ENCODE results near the gene SNX27. TPM values are rescaled to one million over a fixed set of nuclear protein-coding genes. Genes with fewer than 3 reads are reported as not detected.

The SNX27 gene
- total RNA-seq, 1 experiment from 2014 or later, result 56.0 TPM

- DNase-seq (ENCODE audit: low spot score), result no peak
- no peak overlapping the region for H3K27ac Mint-ChIP-seq
- TF ChIP-seq ZNF423 (CRISPR knock-in tag; IDR thresholded peaks at IDR 0.05) (no peak), PRRX2 (CRISPR knock-in tag; IDR thresholded peaks at IDR 0.05) (no peak)
- TF ChIP-seq, protein P1, sequence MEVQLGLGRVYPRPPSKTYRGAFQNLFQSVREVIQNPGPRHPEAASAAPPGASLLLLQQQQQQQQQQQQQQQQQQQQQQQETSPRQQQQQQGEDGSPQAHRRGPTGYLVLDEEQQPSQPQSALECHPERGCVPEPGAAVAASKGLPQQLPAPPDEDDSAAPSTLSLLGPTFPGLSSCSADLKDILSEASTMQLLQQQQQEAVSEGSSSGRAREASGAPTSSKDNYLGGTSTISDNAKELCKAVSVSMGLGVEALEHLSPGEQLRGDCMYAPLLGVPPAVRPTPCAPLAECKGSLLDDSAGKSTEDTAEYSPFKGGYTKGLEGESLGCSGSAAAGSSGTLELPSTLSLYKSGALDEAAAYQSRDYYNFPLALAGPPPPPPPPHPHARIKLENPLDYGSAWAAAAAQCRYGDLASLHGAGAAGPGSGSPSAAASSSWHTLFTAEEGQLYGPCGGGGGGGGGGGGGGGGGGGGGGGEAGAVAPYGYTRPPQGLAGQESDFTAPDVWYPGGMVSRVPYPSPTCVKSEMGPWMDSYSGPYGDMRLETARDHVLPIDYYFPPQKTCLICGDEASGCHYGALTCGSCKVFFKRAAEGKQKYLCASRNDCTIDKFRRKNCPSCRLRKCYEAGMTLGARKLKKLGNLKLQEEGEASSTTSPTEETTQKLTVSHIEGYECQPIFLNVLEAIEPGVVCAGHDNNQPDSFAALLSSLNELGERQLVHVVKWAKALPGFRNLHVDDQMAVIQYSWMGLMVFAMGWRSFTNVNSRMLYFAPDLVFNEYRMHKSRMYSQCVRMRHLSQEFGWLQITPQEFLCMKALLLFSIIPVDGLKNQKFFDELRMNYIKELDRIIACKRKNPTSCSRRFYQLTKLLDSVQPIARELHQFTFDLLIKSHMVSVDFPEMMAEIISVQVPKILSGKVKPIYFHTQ (CRISPR knock-in tag; IDR thresholded peaks at IDR 0.05), result no peak
- ChIA-PET POLR2A (no interaction called here), CTCF (interaction anchor here (1.3 kb wide), 1 partner anchor 100 kb away, joined by 3 read pairs; no protein-coding TSS in a partner anchor)
- no peak overlapping the region for H3K4me3 Mint-ChIP-seq
- ATAC-seq, result no peak
- H3K4me1 Mint-ChIP-seq, result peaks cover 9% of the 10 kb centered on the region
- H3K27me3 Mint-ChIP-seq (ENCODE audit: low read depth), result peaks cover 3% of the 10 kb centered on the region; the same call in 1 of the 2 replicates
- peaks cover 25% of the 10 kb centered on the region for H3K9me3 Mint-ChIP-seq
- peaks cover 19% of the 10 kb centered on the region for H3K36me3 Mint-ChIP-seq
Measured at GRCh38 chr1:151737026-151737425, 125.2 kb downstream of the SNX27 start.

DNA sequence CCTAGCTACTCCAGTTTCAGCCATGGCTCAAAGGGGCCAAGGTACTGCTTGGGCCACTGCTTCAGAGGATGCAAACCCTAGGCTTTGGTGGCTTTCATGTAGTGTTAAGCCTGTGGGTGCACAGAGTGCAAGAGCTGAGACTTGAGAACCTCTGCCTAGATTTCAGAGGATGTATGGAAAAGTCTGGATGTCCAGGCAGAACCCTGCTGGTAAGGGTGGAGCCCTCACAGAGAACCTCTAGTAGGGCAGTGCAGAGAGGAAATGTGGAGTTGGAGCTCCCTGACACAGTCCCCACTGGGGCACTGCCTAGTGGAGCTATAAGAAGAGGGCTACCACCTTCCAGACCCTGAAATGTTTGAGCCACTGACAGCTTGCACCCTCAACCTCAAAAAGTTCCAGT lies 125.6 kb downstream of the SNX27 start:
- CTCF ChIA-PET, result interaction anchor here (1.3 kb wide), 1 partner anchor 99 kb away, joined by 3 read pairs; no protein-coding TSS in a partner anchor
- Mint-ChIP-seq H3K36me3 (peaks cover 19% of the 10 kb centered on the region), H3K27me3 (ENCODE audit: low read depth) (peaks cover 3% of the 10 kb centered on the region; the same call in 1 of the 2 replicates), H3K4me3 (no peak overlapping the region), H3K9me3 (peaks cover 25% of the 10 kb centered on the region), H3K4me1 (peaks cover 9% of the 10 kb centered on the region), H3K27ac (no peak overlapping the region)
- ATAC-seq, result no peak
- no peak for DNase-seq (ENCODE audit: low spot score)
- TF ChIP-seq SMAD4 (CRISPR knock-in tag; IDR thresholded peaks at IDR 0.05), result no peak
- TF ChIP-seq ZNF423 (CRISPR knock-in tag; IDR thresholded peaks at IDR 0.05), result no peak
- TF ChIP-seq SOX15 (CRISPR knock-in tag; IDR thresholded peaks at IDR 0.05), result no peak
- no peak for TF ChIP-seq AFF4 (CRISPR knock-in tag; IDR thresholded peaks at IDR 0.05; ENCODE audit: borderline replicate concordance)
- TF ChIP-seq, protein P2, sequence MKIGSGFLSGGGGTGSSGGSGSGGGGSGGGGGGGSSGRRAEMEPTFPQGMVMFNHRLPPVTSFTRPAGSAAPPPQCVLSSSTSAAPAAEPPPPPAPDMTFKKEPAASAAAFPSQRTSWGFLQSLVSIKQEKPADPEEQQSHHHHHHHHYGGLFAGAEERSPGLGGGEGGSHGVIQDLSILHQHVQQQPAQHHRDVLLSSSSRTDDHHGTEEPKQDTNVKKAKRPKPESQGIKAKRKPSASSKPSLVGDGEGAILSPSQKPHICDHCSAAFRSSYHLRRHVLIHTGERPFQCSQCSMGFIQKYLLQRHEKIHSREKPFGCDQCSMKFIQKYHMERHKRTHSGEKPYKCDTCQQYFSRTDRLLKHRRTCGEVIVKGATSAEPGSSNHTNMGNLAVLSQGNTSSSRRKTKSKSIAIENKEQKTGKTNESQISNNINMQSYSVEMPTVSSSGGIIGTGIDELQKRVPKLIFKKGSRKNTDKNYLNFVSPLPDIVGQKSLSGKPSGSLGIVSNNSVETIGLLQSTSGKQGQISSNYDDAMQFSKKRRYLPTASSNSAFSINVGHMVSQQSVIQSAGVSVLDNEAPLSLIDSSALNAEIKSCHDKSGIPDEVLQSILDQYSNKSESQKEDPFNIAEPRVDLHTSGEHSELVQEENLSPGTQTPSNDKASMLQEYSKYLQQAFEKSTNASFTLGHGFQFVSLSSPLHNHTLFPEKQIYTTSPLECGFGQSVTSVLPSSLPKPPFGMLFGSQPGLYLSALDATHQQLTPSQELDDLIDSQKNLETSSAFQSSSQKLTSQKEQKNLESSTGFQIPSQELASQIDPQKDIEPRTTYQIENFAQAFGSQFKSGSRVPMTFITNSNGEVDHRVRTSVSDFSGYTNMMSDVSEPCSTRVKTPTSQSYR (CRISPR knock-in tag; IDR thresholded peaks at IDR 0.05), result no peak
- TF ChIP-seq, protein P3, sequence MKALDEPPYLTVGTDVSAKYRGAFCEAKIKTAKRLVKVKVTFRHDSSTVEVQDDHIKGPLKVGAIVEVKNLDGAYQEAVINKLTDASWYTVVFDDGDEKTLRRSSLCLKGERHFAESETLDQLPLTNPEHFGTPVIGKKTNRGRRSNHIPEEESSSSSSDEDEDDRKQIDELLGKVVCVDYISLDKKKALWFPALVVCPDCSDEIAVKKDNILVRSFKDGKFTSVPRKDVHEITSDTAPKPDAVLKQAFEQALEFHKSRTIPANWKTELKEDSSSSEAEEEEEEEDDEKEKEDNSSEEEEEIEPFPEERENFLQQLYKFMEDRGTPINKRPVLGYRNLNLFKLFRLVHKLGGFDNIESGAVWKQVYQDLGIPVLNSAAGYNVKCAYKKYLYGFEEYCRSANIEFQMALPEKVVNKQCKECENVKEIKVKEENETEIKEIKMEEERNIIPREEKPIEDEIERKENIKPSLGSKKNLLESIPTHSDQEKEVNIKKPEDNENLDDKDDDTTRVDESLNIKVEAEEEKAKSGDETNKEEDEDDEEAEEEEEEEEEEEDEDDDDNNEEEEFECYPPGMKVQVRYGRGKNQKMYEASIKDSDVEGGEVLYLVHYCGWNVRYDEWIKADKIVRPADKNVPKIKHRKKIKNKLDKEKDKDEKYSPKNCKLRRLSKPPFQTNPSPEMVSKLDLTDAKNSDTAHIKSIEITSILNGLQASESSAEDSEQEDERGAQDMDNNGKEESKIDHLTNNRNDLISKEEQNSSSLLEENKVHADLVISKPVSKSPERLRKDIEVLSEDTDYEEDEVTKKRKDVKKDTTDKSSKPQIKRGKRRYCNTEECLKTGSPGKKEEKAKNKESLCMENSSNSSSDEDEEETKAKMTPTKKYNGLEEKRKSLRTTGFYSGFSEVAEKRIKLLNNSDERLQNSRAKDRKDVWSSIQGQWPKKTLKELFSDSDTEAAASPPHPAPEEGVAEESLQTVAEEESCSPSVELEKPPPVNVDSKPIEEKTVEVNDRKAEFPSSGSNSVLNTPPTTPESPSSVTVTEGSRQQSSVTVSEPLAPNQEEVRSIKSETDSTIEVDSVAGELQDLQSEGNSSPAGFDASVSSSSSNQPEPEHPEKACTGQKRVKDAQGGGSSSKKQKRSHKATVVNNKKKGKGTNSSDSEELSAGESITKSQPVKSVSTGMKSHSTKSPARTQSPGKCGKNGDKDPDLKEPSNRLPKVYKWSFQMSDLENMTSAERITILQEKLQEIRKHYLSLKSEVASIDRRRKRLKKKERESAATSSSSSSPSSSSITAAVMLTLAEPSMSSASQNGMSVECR (CRISPR knock-in tag; IDR thresholded peaks at IDR 0.05; ENCODE audit: borderline replicate concordance), result no peak
- no peak for TF ChIP-seq PRRX2 (CRISPR knock-in tag; IDR thresholded peaks at IDR 0.05)
- no peak for TF ChIP-seq NFYB (CRISPR knock-in tag; conservative IDR thresholded peaks at IDR 0.05; ENCODE audit: low read depth)
- TF ChIP-seq NFE2L1 (CRISPR knock-in tag; IDR thresholded peaks at IDR 0.05), result no peak
- TF ChIP-seq JUN (CRISPR knock-in tag; IDR thresholded peaks at IDR 0.05), result no peak
- TF ChIP-seq ZNF416 (CRISPR knock-in tag; IDR thresholded peaks at IDR 0.05), result no peak
- no peak for TF ChIP-seq FOXJ3 (CRISPR knock-in tag; IDR thresholded peaks at IDR 0.05; ENCODE audit: borderline replicate concordance)
- TF ChIP-seq FOXK1 (CRISPR knock-in tag; IDR thresholded peaks at IDR 0.05), result no peak
- POLR2A ChIA-PET, result no interaction called here

Measured in WTC11 (cell line).